GM19043 (cell line): ENCODE measurements around the gene KDELR3.

ENCODE experiments used
- ATAC-seq: cut with Tn5 transposase; IDR thresholded peaks from one replicate; pipeline ENCODE4 v1.9.1; 2021; ENCODE audit warnings: low read depth; ENCODE audit not compliant: unreplicated experiment

Gene KDELR3

DNA sequence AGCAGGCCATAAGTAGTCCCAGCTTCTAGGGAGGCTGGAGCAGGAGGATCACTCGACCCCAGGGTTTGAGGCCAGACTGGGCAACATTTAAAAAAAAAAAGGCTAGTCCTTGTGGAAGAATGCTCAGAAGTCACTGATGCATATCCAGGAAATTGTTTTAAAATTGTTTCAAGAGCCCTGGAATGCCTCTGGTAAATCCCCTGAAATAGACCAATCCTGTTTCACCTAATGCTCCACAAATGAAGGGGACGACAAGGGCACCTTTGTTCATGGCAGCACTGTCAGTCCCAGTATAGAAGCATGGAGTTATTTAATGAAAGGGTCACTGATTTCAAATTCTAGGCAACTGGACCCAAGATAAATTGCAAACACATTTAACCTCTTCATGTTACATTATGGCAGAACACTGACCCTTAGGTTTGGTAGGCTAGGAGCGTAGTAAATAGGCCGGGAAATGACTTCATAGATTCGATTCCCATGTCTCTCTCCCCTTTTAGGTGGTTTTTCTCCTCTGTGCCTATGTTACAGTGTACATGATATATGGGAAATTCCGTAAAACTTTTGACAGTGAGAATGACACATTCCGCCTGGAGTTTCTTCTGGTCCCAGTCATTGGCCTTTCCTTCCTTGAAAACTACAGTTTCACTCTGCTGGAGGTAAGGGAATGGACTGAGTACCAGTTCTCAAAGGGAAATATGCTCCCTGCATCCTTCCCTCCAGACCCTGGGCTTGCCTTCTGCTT is 11.4 kb downstream of the KDELR3 start:
- no peak for ATAC-seq

DNA sequence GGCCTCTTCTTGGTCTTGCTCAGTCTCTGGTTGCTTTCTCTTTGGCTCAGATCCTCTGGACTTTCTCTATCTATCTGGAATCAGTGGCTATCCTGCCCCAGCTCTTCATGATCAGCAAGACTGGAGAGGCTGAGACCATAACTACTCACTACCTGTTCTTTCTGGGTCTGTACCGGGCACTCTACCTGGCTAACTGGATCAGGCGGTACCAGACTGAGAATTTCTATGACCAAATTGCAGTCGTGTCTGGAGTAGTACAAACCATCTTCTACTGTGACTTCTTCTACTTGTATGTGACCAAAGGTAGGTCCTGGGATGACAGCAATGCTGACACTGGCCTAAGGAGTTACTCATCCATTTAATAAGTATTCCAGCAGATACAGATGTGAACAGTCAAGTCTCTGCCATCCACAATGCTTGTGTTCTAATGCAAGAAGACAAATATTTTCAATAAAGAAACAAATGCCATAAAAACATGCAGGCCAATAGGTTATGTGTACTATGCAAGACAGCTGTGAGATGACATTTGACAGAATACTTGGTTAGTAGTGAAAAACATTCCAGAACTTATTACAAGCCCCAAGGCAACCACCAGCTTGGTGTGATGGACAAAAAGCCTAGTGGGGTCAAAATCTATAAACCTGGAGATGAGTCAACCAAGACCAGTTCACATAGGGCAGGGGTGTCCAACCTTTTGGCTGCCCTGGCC is 13.4 kb downstream of the KDELR3 start:
- no peak for ATAC-seq

DNA sequence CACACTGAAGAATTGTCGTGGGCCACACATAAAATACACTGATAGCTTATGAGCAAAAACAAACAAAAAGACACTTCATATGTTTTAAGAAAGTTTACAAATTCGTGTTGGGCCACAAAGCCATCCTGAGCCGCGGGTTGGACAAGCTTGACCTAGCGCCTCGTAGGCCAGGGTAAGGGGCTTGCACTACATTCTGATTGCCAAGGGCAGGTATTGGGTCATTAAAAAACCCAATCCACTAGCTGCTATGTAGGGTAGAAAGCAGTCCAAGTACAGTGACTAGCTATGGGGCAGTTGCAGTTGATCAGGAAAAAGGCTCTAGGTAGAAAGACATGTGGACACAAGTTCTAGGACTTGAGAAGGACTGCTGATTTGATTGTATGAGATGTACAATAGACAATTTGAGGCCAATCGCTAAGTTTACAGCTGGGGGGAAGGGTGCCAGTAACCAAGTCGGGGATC is 14.0 kb downstream of the KDELR3 start:
- ATAC-seq, result no peak

DNA sequence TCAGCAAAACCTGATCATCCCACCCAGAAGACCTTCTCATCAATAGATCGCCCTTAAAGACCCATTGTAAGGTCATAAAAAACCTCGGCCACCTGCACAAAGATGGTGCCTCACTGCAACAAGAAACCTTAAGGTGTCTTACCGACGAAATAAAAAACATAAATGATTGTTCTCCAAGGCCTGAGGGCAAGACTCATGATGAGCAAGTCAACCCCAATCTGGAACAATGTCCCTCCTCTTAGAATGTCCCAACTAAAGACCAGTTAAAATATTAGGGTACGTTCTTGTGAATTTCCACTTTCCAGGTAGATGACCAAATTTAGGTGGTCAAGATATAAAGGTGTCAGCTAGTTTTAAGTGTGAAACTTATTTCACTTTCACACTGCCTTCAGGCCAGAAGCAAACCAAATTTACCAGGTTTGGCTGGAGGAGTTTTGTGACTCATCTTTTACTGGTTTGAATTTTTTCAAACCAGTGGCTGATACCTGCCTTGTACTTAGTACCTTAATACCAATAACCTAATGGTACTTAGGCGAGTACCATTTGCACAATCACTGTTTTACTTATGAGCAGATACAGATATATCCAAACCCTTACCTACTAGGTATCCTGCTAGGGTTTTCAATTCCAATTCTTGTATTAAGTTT is 14.9 kb downstream of the KDELR3 start:
- no peak for ATAC-seq

DNA sequence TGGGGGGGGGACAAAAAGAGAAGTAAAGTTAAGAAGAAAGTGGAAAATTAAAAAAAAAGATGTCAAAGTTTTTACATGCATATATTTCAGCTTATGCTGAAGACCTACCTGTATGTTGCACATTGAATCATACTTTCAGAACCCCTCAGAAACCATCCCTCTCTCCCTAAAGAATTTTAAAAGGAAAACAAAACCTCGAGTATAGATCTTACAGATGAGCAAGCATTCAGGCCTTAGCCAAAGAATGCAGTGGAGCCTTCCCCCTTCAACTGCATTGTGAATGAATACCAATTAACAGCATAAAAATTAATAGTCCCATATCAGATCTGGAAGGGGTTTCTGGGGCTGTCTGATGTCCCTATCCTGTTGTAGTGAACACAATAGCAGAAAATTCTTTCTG is 16.3 kb downstream of the KDELR3 start:
- ATAC-seq, result no peak

DNA sequence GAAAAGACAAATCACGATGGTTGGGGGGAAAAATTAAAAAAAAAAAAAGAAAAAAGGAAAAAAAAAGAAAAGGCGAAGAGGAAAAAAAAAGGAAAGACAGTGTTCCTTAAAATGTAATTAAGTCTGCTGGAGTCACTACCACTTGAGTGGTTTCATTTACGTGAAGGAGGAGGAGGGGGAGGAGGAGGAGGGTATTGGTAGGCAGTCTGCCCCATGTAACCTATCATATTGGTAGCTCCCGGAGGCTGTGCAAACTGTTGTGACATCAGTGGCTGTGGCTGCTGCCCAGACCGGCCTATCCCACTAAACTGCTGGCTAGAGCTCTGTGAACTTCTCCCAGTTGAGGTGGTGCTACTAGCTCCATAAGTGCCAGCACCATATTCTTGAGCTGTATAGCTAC is 17.9 kb downstream of the KDELR3 start:
- ATAC-seq, result no peak

DNA sequence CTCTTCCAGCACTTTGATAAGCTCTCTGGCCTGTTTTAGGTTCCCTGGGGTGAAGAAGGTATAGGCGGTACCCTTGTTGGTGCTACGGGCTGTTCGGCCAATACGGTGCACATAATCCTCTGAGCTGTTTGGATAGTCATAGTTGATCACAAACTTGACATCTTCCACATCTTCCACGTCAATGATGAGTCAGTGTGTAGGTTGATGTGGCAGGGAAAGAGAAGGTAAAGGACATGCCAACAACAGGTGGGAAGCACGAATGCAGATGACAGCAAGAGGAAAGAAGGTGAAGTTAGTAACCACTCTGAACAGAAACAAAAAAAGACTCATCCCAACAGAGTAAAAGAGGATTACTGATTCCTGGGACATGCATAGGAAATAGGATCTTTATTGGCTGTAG is 20.1 kb downstream of the KDELR3 start:
- ATAC-seq, result no peak

DNA sequence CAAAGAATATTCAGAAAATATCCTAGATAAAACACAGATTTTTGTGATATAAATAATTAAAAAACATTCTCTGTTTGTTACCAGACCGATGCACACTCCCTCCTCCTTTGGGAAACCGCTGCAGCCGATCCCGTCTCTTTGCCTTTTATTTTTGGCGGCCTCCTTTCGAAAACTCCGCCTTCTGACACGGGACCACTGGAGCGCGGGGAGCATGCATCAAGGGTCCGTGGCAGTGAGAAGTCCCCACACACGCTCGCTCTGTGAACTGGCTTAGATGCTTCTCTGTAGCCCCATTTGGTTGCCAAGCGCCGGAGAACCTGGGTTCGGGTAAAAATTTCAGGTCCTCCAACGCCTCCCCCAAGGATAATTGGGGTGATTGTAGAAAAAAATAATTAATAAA is 21.2 kb downstream of the KDELR3 start:
- ATAC-seq, result no peak

DNA sequence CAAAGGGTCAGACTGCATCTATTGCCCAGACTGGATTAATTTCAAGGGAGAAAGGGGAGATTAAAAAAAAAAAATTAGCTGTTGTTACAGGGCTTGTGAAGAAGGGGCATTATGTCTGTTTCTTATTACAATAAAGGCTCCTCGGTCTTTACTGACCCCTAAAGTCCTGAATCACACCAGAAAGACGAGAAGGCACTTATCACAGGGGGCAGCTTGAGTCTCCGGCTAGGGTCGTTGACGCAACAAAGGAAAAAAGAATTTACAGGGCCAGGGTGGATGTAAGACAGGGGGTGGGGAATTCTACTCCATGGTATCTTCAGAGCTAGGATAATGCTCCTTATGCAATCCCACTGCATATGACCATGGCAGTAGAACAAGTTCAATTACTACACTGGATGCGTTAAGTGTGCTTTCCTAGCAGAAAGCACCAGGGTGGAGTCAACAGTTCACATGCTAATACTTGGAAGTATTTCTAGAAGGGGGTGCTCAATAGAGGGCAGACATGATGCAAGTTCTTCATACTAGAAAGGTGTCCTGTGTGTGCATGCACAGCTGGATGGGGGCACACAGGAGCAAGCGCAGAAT is 21.8 kb downstream of the KDELR3 start:
- ATAC-seq, result no peak

DNA sequence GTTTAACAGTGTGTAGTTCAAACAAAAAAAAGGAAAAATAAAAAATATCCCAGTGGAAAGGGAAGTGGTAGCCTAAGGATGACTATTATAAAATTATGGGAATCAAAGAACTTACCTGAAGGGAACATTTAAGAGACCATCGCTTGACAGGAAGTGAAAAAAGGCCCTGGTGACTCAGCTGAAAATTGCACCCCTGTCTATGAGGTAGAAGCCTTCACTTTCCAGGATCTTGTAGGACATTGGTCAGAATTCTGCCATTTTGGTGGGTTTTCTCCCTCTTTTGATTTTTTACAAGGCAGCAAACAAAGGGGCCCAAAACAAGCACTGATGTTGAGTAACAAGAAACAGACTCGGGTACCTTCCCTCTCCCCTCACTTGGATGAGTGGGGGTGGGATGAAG is 22.6 kb downstream of the KDELR3 start:
- no peak for ATAC-seq

DNA sequence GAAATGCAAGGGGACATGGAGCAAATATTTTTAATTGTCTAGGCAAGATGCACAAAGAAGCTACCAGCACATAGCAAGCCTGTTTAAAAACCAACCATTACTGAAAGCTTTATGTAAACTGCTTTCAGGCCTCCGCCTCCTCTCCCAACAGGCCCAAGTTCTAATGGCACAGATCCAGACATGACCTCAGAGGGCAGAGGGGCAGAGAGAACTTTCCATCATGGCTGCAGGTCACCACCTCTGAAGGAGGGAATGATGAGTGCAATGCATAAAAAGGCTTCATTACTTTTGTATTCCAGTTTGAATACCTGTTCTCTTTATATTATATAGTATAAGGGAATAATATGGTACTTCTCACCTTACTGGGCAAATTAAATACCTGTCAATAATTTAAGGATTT is 23.0 kb downstream of the KDELR3 start:
- ATAC-seq, result no peak

DNA sequence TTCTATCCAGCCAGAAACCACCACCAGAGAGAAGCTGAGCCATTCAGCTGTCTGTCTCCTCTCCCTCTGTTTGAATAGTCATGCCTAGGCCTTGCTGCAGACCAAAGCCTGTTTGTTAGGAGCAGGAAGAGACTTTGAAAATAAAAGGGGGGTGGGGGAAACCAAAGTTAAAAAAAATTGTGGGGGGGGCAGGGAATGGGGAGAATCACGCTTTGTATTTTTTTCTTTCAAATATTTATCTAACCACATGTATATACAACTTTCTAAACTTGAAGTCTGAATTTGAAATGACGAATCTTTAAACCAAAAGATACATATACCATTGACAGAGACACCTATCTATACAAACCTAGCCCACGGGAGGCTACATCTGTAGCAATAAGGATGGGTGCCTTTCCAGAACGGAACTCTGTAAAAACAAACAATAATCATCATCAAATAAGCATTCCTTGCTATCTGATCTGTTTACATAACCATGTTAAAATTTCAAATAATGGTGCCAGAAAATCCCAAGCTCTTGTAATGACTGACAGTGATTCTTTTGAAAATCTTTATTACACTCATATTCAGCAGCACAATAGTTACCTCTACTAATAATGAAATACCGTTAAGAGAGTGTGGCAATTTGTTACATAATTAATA is 23.9 kb downstream of the KDELR3 start:
- no peak for ATAC-seq

DNA sequence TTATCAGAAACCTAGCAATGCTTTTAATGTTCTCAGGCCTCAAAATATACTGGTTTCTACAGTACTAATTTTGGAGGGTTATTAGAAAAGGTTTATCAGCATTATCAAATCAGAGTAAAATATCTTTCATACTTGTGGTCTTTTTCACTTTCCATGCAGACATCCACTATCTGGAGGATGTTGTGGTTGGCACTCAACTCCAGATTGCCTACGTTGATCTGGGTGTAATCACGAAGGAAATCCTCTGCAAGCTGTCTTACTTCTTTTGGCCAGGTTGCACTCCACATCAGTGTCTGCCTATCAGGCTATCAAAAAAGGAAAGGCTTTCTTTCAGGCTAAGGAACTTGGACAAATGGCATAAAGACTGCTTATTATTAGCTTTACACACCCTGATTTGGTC is 26.6 kb downstream of the KDELR3 start:
- ATAC-seq, result no peak

DNA sequence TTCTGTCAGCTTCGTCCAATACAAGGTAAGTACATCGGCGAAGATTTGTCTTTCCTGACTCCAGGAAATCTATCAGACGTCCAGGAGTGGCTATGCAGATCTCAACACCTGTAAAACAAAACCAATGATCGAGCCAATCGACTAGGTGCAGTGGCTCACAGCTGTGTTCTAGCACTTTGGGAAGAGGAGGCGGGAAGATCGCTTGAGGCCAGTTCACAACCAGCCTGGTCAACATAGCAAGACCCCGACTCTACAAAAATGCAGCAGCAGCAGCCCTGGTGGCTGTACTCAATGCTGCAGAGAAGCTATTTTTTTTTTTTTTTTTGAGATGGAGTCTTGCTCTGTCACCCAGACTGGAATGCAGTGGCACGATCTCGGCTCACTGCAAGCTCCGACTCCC is 27.0 kb downstream of the KDELR3 start:
- ATAC-seq, result no peak

DNA sequence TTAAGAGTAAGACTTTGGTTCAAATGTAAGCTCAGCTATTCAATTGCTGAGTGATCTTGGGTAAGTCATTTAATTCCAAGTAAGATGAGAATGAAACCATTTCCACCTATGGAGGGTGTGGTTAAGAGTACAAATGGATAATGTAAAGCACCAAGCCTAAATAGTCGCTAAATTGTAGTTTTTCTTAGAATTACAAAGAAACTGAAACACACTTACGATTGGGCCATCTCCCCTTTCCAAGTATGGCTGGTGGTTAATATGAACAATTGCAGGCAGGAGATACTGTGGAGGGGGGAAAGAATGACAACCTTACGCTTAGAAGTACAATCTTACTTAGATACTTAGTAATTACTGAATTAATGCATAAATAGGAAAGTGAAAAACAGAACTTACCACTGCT is 30.0 kb downstream of the KDELR3 start:
- no peak for ATAC-seq

DNA sequence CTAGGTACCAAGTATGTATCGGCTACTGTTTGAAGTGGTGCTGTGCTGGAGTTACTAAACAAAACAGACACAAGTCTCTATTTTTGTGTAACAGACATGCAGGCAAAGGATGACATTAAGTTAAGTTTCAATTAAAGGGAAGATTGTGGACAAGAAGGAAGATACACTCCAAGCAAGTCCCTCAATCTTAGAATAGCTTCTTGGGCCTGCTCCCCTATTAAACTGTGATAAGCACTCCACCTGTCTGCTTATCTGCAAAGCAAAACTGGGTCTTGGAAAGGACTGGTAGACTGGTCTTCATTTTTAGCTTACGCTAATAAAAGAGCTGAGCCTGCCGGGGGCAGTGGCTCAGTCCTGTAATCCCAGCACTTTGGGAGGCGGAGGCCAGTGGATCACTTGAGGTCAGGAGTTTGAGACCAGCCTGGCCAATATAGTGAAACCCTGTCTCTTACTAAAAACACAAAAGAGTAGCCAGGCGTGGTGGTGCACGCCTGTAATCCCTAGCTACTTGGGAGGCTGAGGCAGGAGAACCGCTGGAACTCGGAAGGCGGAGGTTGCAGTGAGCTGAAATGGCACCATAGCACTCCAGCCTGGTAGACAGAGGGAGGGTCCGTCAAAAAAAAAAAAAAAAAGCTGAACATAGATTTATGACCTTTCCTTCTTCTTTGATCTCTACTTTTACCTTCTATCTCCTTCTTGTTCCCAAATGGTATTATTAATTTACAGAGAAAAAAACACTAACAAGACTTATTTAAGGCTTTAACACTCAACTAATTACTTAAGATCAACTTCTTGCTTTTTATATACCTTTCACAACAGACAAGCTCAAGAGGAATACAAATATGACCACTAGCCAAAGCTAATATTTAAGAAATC is 34.1 kb downstream of the KDELR3 start:
- ATAC-seq, result no peak

DNA sequence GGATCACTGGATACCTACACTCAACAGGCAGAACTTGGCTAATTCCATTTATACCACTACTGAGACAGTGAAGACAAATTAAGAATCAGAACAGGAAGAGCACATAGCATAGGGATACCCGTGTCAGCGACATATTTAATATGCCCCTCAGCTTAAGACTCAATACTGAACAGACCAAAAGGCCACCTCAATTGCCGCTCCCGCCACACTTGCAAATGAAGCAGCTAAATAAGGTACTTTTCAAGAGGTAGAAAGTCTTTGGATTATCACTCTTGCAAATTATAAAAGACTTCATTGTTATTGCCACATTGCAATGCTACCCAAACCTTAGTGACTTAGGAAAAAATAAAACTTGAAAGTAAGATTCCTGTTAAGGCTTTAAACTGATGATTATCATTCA is 35.1 kb downstream of the KDELR3 start:
- no peak for ATAC-seq

DNA sequence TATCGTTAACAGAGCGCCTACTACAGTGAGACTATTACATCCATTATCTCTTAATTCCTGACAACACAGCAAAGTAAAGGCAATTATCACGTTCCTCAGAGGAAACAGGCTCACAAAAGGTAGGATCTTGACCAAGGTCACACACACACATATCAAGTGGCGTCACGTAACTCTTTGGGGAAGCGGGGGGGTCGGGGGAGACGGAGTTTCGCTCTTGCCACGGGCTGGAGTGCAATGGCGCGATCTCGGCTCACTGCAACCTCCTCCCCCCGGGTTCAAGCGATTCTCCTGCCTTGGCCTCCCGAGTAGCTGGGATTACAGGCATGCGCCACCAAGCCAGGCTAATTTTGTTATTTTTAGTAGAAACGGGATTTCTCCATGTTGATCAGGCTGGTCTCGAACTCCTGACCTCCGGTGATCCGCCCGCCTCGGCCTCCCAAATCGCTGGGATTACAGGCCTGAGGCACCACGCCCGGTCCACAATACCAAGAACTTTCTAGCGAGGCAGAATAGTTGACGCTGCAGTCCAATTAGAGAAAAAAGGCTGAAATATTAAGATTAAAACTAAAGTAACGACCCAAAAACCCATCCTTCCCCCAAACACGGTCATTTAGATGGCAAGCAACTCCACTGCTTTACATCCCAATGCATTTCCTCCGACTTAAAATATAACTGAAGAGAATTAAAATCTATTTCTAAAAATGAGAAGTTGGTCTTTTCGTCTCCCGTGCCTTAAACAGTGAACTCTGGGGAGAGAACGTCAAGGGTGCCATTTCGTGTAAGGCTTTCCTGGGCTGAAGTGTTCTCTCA is 37.0 kb downstream of the KDELR3 start:
- no peak for ATAC-seq

DNA sequence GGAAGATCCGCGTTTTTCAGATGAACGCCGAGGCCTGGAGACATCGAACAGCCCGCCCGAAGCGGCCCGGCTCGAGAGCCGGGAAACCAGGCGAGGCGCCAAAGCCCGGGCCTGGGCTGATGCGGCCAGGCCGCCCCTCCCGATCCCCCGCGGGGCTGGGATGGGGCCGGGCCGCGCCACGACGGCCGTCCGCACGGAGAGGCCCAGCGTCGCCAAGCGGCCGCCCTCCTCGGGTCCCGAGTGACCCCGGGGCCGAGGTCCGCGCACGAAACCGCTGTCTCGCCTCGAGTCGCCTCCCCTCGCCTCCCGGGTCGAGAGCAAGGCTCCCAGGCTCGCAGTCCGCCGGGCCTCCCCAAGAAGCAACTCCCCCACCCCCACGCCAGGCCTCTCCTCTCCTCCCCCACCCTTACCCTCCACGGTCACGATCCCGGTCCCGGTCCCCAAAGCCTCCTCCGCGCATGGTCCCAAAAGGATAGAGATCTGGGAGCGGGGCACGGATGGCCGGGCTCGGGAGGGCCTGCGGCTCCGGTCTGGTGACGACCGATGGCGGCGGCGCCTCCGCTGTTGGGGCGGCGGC is 37.7 kb downstream of the KDELR3 start:
- no peak for ATAC-seq
